NCI-H1092 treated with DMSO at 0.1 percent for 48 hours (cell line): ENCODE measurements around the gene MCHR1.

Experiments
- DNase-seq: peaks from one replicate; lab custom pipeline; 2025; lab: John Stamatoyannopoulos, UW

Gene MCHR1

DNA sequence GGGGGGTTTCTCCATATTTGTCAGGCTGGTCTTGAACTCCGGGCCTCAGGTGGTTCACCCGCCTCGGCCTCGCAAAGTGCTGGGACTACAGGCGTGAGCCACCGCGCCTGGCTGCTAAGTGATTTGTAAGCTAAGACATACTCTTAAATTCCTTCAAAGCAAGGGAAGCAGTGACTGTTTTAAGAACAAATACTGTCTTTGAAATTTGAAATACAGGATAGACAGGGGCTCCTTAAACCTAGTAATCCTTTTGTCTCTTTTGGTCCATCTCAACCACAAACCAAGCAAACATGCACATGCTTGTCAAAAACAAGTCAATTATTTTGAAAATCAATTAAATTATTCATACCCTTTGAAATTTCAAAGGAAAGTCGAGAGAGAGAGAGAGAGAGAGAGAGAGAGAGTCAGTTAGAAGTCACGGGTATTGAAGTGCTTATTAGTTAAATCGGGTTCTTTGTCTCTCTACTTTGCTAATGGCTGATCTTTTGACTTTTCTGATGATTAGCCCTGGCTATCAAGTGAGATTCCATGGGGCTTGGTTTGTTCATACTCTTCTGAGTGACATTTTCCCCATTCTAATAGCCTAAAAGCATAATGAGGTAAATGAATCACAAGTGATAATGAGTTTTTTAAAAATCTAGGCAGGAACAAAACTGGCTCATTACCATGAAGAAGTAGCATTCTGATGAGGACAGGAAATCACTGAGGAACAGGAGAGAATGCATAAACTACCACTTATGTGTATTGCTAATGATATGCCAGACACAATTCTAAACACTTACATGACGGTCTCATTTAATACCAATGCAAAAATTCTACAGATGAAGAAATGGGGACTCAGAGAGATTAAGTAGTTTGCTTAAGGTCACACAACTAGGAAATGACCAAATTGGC is 48.0 kb downstream of the MCHR1 start:
- DNase-seq = no peak

DNA sequence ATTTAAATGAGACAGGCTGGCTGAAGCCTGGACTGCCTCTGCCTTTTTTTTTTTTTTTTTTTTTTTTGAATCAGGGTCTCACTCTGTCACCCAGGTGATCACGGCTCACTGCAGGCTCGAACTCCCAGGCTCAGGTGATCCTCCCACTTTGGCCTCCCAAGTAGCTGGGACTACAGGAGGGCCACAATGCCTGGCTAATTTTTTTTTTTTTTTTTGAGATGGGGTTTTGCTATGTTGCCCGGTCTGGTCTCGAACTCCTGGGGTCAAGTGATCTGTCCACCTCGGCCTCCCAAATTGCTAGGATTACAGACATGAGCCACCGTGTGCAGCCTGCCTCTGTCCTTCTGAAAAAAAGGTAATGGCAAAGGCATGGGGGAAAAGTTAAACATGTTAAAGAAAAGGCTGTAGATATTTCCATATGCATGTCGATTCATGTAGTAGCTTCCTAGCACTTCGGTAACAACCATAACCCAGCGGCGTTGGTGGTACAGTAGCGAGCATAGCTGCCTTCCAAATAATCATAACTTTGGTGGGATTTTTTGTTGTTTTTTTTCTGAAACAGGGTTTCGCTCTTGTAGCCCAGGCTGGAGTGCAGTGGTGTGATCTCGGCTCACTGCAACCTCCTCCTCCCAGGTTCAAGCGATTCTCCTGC is 48.8 kb downstream of the MCHR1 start:
- no peak for DNase-seq

DNA sequence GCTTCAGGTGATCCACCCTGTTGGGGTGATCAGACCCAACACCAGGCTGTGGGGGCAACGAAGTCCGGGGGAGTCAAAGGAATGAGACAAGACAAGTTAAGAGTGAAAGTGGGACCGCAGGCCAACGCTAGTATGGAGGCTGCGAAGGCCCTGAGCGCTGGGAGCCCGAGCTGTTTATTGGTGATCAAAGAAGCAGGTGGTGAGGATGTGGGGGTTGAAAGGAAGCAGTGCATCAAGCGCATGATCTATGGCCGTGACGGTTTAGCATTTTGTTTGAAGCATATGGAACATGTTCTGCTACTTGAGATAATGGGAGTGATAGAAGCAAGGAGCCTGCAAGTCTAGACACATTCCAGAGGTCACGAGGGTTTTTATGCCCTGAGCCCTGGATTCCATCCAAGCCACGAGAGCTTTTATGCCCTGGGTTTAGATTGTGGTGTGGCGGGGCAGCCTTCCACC is 49.5 kb downstream of the MCHR1 start:
- no peak for DNase-seq

DNA sequence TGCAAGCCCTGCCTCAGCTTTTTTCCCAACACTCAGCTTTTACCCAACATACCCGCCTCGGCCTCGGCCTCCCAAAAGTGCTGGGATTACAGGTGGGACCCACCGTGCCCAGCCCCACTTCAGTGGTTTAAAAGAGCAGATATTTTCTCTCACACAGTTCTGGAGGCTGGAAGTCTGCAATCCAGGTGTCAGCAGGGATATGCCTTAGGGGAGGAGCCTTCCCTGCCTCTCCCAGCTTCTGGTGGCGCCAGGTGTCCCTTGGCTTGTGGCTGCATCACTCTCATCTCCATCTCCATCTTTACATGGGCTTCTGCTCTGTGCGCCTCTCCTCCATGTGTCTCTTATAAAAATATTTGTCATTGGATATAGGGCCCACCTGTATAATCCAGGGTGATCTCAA is 50.0 kb downstream of the MCHR1 start:
- no peak for DNase-seq
